ENCODE measurements around the gene SINHCAF.
"Not testable (repeated sequence)": the region's sequence is repeated elsewhere in the genome, so short reads cannot be mapped to it uniquely, and the experiment has no call there.

The SINHCAF gene, protein sequence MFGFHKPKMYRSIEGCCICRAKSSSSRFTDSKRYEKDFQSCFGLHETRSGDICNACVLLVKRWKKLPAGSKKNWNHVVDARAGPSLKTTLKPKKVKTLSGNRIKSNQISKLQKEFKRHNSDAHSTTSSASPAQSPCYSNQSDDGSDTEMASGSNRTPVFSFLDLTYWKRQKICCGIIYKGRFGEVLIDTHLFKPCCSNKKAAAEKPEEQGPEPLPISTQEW

DNA sequence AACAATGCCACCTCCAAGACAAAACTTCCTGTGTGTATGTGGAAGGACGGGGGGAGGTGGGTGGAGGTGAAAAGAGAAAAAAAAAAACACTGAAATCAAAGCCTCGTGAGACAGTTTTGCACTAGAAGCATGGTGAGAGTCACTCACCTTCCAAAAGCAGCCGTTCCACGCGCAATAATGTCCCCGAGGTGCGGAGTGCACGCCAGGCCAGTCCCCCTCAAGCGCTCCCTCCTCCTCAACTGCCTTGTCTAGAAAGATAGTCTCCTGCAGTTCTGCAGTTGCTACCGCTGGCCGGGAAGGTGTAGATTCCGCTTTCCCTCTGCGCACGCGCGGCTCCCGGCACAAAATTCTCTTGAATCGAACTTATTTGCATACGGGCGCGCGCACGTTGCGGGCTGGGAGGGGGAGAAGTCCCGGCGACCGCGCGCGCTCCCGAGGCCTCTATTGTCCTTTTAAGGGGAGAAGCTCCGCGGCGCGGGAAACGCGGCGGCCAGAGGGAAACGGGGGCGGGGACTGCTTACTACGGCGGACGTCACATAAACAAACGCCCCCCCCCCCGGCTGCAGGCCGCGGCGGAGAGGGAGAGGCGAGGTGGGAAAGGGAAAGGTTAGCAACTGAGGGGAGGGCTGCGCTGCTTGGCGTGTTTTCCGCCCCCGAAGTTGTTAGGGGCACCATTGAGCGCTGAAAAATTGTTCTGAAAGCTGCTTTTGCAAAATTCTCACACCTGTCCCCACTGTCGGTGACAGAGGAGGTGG is at the start of gene SINHCAF:
Gene SINHCAF (minus strand): TSS at position 274 of the 755 bp plus-strand sequence. CDS start 27,946 bp downstream, outside the sequence.
- DNase-seq, result peak; percentile 98

DNA sequence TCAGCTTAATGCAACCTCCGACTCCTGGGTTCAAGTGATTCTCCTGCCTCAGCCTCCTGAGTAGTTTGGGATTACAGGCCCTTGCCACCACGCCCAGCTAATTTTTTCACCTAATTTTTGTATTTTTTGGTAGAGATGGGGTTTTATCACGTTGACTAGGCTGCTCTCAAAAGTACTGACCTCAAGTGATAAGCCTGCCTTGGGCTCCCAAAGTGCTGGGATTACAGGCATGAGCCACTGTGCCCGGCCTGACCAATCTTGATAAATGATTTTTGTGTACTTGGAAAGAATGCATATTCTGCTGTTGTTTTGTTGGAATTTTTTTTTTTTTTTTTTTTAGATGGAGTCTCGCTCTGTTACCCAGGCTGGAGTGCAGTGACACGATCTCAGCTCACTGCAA is 49.5 kb upstream of the SINHCAF start:
- DNase-seq, result not testable (repeated sequence)

DNA sequence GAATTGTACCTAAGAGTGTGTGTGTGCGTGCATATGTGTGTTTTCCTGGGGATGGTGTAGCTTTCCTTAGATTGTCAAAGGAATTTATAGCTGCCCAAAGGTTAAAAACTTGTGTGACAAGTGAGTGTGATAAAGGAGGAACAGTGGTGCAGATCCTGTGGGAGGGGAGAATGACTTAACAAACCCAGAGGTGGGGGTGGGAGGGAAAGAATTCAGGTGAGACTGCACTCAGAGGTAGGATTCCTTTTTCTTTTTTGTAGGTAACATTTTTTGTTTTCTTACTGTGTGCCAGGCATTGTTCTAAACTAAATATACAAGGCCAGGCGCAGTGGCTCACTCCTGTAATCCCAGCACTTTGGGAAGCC is 45.3 kb upstream of the SINHCAF start:
- DNase-seq, result no peak

DNA sequence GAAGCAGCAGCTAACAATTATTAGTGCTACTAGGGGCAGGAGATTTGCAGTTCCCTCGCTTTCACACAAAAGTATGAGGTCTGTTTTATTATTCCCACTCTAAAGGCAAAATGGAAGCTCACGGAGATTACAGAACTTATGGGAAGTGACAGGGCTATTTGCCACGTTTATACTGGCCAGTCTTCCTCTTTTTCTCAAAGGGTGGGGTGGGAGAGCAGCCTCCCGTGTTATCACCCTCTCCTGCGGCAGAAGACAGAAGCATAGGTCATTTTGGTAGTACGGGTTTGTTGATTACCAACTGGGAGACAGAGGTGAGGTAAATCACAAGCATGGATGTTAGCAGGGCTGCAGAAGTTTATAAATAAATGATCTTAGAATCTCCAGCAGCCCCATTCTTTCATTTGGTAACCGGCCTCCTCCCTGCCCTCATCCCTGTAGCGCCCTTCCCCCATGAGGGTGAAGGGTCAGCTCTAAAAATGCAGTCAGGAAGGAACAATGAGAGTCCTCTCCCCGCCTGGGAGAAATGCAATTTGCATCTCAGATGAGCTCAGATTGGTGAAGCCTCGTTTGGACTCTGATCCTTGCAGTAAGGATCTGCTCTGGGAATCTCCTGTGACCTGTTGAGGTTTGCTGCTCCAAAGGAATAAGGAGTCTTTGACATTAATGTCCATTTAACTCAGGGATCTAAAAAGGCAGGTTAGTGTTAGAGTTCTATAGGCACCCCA is 44.7 kb upstream of the SINHCAF start:
- no peak for DNase-seq

DNA sequence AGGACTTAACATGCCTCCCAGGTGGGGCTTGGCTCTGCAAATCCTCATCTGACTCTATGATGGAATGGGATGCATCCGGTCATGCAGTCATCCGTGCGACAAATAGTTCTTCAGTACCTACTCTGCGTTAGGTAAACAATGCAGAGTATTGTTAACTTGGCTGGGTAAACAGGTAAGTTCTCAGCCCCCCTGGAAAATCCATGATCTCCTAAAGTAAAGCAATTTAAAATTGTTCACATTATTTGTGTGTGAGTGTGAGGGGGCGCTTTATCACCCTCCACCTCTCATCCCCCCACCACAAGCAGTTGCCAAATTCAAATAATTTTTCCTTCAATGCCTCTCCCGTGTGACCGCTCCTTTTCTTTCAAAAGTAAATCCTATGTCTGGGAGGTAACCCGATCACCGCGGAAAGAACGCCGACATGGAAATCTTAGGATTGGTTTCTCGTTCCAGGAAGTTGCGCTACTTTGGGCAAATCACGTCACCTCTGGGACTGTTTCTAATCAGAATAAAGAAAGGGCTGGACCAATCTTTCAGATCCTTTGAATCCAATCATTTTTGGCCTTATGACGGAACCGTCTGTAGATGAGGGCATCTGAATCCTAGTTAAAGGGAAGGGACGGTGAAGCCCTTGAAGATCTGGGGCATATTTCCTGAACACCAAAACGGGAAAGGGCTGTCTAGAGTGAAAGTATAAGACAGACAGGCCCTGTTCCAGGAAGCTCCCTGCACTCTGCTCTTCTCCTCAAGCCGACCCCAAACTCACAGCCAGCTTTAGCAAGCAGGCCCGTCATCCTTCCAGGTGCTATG is 44.0 kb upstream of the SINHCAF start:
- no peak for DNase-seq

DNA sequence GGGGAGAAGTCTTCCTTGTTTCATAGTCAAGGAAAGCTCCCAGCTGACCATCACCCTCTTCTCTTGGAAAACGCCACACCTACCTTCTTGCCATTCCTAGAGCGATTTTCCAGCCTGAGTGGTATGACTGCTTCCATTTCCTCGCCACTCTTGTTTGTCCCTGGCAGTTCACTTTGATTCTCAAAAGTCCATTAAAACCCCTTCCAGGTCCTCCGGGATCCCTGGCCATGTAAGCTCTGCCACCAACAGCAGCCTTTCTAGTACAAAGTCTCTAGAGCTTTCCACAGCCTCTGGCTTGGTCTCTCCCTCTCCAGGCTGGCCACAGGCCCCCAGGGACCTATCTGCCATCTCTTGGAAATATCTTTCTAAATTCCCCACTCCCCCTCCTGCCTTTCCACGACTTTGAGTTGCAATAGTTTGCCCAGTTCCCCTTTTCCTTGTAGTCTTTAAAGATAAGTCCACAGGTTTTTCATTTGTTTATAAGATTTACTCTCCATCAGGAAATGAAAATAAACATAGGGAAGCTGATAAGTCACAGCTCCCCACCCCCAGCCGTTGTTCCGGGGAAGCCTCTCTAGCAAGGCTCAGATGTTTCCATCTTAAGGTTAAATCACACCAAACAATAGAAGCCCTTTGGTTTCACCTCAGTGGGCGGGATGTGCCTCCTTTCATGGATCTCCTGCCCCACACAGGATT is 42.9 kb upstream of the SINHCAF start:
- no peak for DNase-seq

DNA sequence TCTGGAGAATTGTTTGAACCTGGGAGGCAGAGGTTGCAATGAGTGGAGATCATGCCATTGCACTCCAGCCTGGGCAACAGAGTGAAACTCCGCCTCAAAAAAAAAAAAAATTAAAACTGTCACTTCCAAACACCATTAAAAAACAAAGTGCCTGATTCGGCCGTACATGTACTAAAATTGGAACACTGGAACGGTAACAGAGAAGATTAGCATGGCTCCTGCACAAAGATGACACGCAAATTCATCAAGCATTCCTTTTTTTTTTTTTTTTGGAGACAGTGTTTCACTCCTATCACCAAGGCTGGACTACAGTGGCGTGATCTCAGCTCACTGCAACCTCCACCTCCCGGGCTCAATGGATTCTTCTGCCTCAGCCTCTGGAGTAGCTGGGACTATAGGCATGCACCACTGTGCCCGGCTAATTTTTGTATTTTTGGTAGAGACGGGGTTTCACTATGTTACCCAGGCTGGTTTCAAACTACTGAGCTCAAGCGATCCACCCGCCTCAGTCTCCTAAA is 40.2 kb upstream of the SINHCAF start:
- no peak for DNase-seq

DNA sequence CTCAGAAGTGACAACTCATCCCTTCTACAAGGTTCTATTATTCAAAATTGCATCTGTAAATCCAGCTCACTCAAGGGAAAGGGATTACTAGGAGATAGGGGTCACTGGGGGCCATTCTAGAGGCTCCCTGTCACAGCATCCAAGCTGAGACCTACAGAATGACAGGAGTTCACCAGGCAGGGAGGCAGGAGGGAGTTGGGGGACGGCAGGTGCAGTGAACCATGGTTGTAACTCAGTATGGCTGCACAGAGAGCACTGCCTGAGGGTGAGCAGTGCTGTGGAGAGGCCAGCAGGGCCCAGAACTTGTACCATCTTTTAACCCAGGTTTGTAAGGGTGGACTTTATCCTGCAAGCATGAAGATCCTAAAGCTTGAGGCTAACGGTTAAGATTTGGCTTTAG is 37.9 kb upstream of the SINHCAF start:
- no peak for DNase-seq

DNA sequence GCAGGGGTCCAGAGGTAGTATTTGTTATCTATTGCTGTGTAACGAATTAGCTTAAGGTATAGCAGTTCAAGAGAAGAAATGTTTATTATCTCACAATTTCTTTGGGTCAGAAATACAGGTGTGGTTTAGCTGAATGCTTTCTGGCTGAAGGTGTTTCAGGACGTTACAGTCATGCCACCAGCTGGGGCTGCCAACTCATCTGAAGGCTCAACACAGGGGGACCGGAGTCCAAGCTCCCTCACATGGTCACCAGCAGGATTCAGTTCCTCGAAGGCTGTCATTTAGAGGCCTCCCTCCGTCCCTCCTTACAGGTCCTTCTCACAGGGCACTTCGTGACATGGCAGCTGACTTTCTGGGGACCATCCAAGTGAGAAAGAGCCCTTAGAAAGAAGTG is 37.5 kb upstream of the SINHCAF start:
- no peak for DNase-seq

DNA sequence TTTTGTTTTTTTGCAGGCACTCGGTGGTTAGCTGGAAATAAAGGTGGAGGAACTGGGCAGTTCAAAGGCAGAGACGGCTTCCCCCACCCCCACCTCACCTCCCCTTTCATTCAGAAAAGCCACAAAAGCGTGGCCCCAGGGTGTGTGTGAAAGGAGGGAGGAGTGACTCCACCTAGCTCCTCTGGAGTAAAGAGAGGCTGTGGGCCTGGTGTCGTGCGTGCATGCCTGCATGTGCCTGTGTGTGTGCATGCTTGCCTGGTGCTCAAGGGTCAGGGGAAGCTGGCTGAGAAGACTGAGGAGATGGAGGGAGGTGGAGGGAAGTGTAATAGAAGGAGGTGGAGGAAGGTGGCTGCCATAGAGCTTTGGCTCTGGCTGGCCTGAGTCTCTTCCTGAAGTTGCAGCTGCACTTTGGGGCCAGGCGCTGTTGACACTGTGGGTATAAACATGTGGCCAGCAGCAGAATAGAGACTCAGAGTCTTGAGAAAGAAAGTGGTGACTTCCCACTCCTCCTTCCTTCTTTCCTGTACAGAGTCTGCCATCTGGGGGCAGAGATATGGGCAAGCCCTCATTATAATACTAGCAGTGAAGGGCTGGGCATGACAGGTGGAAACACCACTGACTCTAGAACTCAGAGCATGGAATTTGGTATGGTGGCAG is 36.9 kb upstream of the SINHCAF start:
- DNase-seq, result peak in 1 of 2 donors; percentile 11

DNA sequence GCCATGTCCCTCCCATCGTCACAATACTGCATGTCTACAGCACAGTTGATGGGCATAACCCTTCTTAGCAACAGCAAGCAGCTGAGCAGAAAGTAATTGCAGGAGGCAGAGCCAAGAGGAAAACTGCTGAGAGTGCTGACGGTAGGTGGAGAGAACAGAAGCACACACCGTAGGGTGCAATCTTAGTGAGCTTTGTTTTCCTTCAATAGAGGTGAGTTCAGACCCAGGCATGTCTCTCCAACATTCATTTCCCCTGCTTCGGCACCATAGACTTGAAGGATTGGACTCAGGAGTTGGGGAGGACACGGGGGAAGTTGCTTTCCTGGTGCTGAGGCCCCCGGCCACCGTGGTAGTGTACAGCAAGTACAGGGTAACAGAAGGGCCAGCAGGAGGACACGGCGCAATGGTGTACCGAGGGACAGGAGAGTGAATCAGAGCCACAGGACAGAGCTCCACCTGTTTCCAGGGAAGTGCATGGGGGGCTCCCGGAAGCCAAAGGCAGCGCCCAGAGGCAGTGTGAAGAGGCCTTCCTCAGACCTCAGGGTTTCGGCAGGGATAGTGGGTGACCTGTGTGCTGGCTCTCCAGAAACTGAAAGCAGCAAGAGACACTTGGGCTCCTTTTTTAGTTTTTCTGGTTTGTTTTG is 36.3 kb upstream of the SINHCAF start:
- DNase-seq, result no peak

DNA sequence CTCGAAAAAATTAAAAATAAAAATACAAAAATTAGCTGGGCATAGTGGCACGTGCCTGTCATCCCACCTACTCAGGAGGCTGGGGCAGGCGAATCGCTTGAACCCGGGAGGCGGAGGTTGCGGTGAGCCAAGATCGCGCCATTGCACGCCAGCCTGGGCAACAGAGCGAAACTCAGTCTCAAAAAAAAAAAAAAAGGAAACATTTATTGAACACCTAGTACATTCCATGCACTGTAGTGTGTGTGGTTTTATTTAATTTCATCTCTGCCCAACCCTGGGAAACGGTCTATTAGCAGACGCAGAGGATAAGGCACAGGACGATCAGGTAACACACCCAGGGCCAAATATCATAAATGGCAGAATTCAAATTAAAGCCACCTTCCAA is 35.8 kb upstream of the SINHCAF start:
- DNase-seq, result no peak

DNA sequence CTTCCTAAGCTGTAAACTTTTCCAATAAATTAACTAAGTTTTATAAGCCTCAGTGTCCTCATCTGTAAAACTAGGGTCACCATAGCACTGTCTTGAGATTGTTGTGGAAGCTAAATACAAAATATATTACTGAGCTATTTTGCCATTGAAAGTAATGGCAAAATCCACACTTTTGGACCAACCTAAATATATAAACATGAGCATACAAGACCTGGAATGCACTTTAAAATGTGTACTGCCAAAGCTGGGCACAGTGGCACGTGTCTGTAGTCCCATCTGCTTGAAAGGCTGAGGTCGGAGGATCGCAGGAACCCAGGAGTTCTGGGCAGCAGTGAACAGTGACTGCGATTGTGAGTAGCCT is 29.8 kb upstream of the SINHCAF start:
- no peak for DNase-seq

DNA sequence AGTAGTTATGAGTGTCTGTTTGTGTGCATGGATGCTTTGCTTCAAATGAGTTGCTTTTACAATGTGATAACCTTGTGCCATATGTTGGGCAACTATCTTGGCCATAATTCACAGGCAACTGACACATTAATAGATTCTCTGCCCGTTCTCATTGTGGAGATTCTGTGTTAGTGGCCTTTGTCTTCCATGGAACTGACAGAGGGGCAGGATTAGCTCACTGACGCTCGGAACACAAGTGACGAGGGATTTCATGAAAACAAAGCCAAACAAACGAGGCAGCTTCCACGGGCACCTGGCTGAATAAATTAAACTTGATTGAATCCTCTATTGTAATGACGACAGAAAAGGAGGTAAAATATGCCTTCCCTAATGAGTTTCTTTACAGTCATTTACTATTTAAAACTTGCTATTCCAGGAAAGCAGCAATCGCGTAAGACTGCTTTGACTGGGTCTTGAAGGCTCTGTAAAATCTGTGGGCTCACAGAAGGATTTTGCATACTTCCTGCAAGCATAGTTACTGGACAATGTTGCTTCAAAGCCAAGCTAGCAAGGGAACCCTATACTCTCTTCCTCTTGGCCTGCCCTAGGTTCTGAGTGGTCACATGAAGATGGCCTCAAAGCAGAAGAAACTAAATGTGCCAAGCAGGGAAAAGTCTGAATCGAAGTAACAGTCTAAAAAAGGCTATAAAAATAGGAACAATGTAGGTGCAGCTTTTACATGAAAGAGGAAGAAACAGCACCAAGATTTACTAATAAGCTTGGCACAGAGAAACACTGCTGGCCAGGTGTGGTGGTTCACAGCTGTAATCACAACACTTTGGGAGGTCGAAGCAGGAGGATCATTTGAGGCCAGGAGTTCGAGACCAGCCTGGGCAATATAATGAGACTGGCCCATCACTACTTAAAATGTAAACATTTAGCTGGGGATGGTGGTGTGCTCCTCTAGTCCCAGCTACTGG is 28.1 kb upstream of the SINHCAF start:
- no peak for DNase-seq

DNA sequence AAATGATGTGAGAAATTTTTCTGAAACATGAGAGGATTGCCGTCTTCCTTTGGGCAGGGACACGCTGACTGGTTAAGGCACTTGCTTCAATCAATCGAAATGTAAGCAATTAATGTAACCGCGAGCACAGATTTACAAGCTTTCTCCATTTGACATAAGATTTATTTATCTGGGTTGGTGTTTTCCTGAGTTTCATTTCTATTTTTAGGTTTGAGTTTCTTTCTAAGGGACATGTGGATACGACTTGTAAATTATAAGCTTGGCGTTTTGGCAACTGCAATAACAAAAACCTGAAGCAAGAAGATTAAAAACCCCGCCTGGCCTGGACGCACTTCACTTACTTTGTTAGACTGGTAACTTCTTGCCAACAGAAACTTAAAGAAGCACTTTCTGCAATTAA is 20.3 kb upstream of the SINHCAF start:
- no peak for DNase-seq

DNA sequence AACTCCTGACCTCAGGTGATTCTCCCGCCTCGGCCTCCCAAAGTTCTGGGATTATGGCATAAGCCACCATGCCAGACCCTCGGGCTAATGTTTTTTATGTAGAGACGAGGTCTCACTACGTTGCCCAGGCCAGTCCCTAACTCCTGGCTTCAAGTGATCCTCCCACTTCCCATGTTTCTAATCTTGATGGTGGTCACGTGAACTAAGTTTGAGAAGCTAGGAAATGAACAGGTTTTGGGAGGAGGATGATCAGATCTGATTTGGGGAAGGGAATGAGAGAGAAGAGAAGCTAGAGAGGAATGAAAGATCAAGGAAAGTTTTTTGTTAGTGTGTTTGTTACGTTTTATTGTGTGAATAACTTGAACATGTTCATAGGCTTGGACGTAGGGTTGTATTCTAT is 17.2 kb upstream of the SINHCAF start:
- DNase-seq, result no peak

DNA sequence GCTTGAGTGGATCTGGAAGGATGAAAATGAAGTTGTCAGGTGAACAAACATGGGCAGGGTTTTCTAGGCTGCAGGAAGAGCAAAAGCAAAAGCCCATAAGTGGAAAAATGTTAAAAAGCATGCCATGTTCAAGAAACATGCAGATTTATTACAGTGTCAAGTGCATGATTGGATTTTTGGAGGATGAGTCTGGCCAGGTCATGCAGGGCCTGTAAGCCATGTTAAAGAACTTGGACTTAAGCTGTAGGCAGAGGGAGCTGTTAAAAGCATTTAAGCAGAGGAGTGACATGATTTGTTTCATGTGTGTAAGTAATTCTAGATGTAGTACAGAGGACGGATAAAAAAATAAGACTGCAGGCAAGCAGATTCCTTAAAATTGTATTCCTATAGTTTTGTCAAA is 16.3 kb upstream of the SINHCAF start:
- no peak for DNase-seq

DNA sequence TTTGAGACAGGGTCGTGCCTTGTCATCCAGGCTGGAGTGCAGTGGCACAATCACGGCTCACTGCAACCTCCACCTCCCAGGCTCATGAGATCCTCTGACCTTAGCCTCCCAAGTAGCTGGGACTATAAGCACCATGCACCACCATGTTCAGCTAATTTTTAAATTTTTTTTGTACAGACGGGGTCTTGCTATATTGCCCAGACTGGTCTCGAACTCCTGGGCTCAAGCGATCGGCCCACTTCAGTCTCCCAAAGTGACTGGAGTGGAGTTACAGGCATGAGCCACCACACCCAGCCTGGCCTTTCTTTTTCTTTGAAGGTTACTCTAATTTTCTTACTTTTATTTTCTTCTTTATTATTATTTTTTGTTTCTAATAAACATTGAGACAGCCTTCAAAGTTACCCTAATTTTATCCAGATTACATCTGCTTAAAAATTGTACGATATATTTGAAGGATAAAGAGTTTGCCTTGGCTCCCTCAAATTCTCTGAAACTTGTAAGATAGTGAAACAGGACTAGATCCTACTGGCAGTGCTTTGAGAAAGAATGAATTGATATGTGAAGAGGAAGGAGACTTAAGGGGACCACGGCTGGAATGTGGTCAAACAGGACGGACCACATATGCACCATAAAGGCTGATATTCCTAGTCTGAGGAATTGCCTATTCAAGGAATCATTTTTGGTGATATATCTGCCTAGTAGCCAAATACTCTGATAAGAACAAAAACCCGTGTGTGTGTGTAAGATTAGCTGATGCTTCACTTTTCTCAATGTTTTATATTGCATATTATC is 14.1 kb upstream of the SINHCAF start:
- no peak for DNase-seq

DNA sequence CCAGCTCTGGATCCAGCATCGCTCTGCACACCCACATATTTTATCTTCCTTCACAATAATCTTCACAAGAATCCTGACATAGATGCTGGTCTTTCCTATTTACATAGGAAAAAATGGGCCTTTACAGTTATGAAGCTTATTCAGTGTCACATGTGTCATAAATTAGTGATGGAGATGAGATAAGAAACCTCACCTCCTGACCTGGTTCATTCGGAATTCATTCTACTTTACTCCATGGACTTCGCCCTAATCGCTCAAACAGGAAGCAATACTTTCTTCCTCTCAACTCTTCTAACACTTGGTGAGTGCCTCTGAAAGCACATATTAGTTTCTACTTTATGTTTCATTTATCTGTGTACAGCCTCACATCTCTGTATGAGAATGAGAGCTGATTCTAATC is 12.0 kb upstream of the SINHCAF start:
- DNase-seq, result no peak
